Mucosa of descending colon (tissue), 3 donors: ENCODE measurements around the gene MORN1. TPM values are rescaled to one million over a fixed set of nuclear protein-coding genes. Genes with fewer than 3 reads are reported as not detected.
A peak's percentile ranks its signal among the peaks of the same experiment; 100 is the strongest.

Experiments
- ATAC-seq: fragments of 200-7000 bp; cut with Tn5 transposase; one replicate; pipeline ENCODE4 v1.9.1; 2020; ENCODE audit warnings: mild to moderate bottlenecking, moderate library complexity
- DNase-seq, 3 donors: peaks; one replicate each; pipeline ENCODE4 v3.0.0-alpha.2; 2020
- H3K36me3 ChIP-seq: fragments of 200-600 bp; one replicate; pipeline ENCODE4 v1.8.0; 2021; ENCODE audit warnings: low read depth, mild to moderate bottlenecking
- H3K4me1 ChIP-seq: fragments of 200-600 bp; one replicate; pipeline ENCODE4 v1.8.0; 2021; ENCODE audit warnings: low read depth, mild to moderate bottlenecking
- H3K4me3 ChIP-seq: fragments of 200-600 bp; one replicate; pipeline ENCODE4 v1.8.0; 2021; ENCODE audit warnings: mild to moderate bottlenecking
- H3K9me3 ChIP-seq: fragments of 200-600 bp; one replicate; pipeline ENCODE4 v1.8.0; 2021; ENCODE audit warnings: mild to moderate bottlenecking
- intact Hi-C, 2 donors: fragments of 100-400 bp; cut with DNase I in 1 of 2; cut with micrococcal nuclease in 1 of 2; formaldehyde crosslinking; loops; one replicate each; pipeline versions ENCODE4 v1.11.0 to v1.11.1; 2022; cut with DNase I, micrococcal nuclease
- total RNA-seq, 3 donors: library from RNA; stranded (reverse); fragmentation: NEBNext Ultra II Directional in 2 of 3; extraction: Animal tissue kit (Norgen Biotek cat#: 25700) in 2 of 3; gene quantifications; one replicate each; pipeline versions ENCODE4 v1.2.1 to v1.2.4, GENCODE V29; 2021 to 2023
- TF ChIP-seq, protein P1 (sequence below): fragments of 200-600 bp; IDR thresholded peaks from one replicate; pipeline ENCODE4 v1.8.0; 2022; ENCODE audit warnings: antibody characterized with exemption, mild to moderate bottlenecking
- donor health status: DM: no; HTN: no; CAD: no; lungs with moderate emphysema.
- donor health status: DM: no; HTN: no; CAD: no.
- donor health status: DM: no; HTN: yes; CAD: no.

MORN1 gene
- total RNA-seq, 3 donors from 2014 or later, result 13.1 to 17.4 (median 13.4) TPM

DNA sequence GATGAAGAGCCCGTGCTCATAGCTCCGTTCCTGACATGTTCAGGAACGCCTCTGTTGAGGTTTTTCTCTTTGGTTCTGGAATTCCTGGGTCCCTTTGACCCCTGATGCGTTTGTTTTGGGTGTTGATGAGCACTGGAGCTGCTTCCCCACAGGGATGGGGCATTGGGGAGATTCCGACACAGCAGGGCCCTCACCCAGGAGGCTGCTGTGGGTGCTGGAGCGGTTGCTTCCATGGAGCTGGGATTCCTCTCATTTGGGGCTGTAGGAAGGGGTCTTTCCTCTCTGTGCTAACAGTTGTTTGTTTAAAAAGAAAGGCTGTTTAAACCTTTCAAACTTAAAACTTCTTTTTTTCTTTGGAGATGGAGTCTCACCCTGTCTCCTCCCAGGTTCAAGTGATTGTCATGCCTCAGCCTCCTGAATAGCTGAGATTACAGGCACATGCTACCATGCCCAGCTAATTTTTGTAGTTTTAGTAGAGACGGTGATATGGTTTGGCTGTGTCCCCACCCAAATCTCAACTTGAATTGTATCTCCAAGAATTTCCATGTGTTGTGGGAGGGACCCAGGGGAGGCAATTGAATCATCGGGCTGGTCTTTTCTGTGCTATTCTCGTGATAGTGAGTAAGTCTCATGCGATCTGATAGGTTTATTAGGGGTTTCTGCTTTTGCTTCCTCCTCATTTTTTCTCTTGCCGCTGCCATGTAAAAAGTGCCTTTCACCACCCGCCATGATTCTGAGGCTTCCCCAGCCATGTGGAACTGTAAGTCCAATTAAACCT, 114.4 kb downstream of the MORN1 start:
- TF ChIP-seq, protein P1, sequence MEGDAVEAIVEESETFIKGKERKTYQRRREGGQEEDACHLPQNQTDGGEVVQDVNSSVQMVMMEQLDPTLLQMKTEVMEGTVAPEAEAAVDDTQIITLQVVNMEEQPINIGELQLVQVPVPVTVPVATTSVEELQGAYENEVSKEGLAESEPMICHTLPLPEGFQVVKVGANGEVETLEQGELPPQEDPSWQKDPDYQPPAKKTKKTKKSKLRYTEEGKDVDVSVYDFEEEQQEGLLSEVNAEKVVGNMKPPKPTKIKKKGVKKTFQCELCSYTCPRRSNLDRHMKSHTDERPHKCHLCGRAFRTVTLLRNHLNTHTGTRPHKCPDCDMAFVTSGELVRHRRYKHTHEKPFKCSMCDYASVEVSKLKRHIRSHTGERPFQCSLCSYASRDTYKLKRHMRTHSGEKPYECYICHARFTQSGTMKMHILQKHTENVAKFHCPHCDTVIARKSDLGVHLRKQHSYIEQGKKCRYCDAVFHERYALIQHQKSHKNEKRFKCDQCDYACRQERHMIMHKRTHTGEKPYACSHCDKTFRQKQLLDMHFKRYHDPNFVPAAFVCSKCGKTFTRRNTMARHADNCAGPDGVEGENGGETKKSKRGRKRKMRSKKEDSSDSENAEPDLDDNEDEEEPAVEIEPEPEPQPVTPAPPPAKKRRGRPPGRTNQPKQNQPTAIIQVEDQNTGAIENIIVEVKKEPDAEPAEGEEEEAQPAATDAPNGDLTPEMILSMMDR, result no peak
- Histone ChIP-seq H3K36me3 (no peaks in the 10 kb centered on the region), H3K4me3 (no peak overlapping the region), H3K9me3 (no peaks in the 10 kb centered on the region), H3K4me1 (peaks cover 51% of the 10 kb centered on the region)
- ATAC-seq (no peak), DNase-seq (peak in 1 of 3 donors; percentile 11)
- intact Hi-C loops, result no loop called here

DNA sequence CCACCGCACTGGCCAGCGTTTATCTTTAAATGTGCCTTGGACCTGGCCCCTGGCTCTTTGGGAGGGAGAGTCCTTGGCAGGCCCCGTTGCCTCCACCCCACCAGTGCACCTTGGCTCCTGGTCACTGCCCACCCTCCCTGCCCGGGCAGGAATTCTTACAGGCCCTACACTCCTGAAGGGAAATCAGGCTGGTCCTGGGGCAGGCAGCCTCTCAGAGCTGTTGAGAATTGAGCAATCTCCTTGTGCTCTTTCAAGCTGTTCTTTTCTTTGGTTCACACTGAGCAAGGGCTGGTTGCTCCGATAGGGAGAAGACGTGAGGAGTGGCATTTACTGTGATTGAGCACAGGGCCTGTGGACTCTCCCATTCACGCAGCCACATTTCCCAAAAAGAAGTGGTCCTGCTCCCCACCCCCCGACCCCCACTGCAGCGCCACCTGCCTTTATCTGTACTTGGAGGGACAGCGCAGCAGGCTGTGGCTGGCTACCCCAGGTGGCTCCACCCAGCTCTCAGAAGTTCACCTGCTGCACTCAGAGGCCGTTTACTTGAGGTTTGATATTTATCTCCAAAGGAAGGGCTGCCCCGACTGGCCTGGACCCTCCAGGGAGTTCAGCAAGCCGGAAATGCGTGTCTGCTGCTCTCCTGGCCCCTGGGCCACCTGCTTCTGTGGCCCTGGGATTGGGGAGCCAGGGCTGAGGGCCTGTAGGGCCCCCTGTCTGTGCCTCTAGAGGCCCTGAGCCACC, 115.4 kb downstream of the MORN1 start:
- peaks cover 62% of the 10 kb centered on the region for H3K4me1 ChIP-seq
- no peak overlapping the region for H3K4me3 ChIP-seq
- TF ChIP-seq, protein P1, result no peak
- intact Hi-C loops, result no loop called here
- ATAC-seq, result peak; percentile 34
- no peaks in the 10 kb centered on the region for H3K36me3 ChIP-seq
- no peaks in the 10 kb centered on the region for H3K9me3 ChIP-seq
- peak in 1 of 3 donors; percentile 52 for DNase-seq

GRCh38 chr1:2274929-2275475, 116.4 kb downstream of the MORN1 start:
- TF ChIP-seq, protein P1, result no peak
- H3K4me1 ChIP-seq, result peaks cover 71% of the 10 kb centered on the region
- H3K4me3 ChIP-seq, result no peak overlapping the region
- peak in 1 of 3 donors; percentile 43 for DNase-seq
- H3K36me3 ChIP-seq, result no peaks in the 10 kb centered on the region
- no peaks in the 10 kb centered on the region for H3K9me3 ChIP-seq
- intact Hi-C loops, result no loop called here
- ATAC-seq, result no peak

DNA sequence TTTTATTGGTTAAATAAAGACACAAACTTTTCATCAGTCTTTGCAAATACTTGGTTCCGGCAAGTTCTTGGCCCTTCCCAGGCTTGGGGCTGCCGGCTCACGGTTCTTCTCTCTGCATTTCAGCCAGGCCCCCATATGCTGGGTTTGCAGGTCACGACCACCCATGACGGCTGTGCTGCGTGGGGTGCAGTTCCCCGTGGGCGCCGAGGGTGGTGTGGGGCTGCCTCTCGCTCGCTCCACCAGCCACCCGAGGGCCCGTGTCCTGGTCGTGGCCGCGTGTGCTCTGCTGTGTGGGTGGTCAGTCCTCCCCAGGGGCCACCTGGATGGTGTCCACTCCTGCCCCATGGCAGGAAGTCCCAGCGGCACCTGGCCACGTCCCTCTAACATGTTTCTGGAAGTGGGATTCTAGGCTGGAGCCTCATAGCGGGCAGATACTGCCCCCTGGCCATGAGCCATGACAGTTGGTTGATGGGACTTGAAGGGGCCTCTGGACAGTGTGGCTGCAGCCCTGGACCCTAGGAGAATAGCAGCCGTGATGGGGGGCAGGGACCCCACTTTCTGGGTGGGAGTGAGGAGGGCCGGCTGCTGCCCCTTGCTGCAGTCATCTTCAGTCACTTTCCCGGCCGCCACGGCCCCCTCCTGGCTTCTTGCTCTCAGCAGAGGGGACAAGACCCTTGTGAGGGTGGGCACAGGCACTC, 117.0 kb downstream of the MORN1 start:
- H3K4me3 ChIP-seq, result no peak overlapping the region
- DNase-seq (peak in 1 of 3 donors; percentile 38), ATAC-seq (no peak)
- TF ChIP-seq, protein P1, result no peak
- no peaks in the 10 kb centered on the region for H3K9me3 ChIP-seq
- intact Hi-C loops, result no loop called here
- no peaks in the 10 kb centered on the region for H3K36me3 ChIP-seq
- H3K4me1 ChIP-seq, result peaks cover 73% of the 10 kb centered on the region

GRCh38 chr1:2273401-2274090, 117.8 kb downstream of the MORN1 start:
- intact Hi-C loops, result no loop called here
- ATAC-seq, result no peak
- peak in 1 of 3 donors; percentile 47 for DNase-seq
- H3K9me3 ChIP-seq, result no peaks in the 10 kb centered on the region
- H3K4me1 ChIP-seq, result peaks cover 75% of the 10 kb centered on the region
- TF ChIP-seq, protein P1, result no peak
- no peaks in the 10 kb centered on the region for H3K36me3 ChIP-seq
- no peak overlapping the region for H3K4me3 ChIP-seq
